Breast epithelium (tissue), 4 donors: ENCODE results near the gene SETD1A. TPM values are rescaled to one million over a fixed set of nuclear protein-coding genes. Genes with fewer than 3 reads are reported as not detected.

Experiments
- DNase-seq, 2 donors: peaks; one replicate each; pipeline ENCODE4 v3.0.0-alpha.2; 2019; ENCODE audit warnings: low spot score in 2 of 2
- H3K27ac ChIP-seq, 2 donors: fragments of 200-600 bp; sonication (generic) in 1 of 2; one replicate each; pipeline ENCODE4 v1.5.1; 2016 to 2019; ENCODE audit warnings: mild to moderate bottlenecking in 1 of 2
- H3K27me3 ChIP-seq, 2 donors: fragments of 200-600 bp; sonication (generic) in 1 of 2; one replicate each; pipeline versions ENCODE4 v1.5.1 to v1.6.0; 2017 to 2019; ENCODE audit warnings: control low read depth in 1 of 2, mild to moderate bottlenecking in 1 of 2
- H3K36me3 ChIP-seq: fragments of 200-600 bp; one replicate; pipeline ENCODE4 v1.5.1; 2019
- H3K4me1 ChIP-seq, 2 donors: fragments of 200-600 bp; sonication (generic); one replicate each; pipeline ENCODE4 v1.5.1; 2016 to 2019; ENCODE audit warnings: control low read depth in 1 of 2
- H3K4me3 ChIP-seq, 3 donors: fragments of 200-600 bp; sonication (generic); 1 replicate in 2 of 3; 2 replicates in 1 of 3; pipeline ENCODE4 v1.5.1; 2016 to 2019; ENCODE audit warnings: mild to moderate bottlenecking in 3 of 3, moderate library complexity in 2 of 3
- H3K9me3 ChIP-seq, 2 donors: fragments of 200-600 bp; sonication (generic) in 1 of 2; one replicate each; pipeline ENCODE4 v1.5.1; 2016 to 2019; ENCODE audit warnings: control low read depth in 1 of 2
- POLR2A ChIP-seq: fragments of 450-650 bp; IDR thresholded peaks from one replicate; pipeline ENCODE4 v1.6.1; 2016; ENCODE audit warnings: antibody characterized with exemption, mild to moderate bottlenecking, moderate library complexity
- POLR2AphosphoS5 ChIP-seq, 3 donors: sonication (generic); formaldehyde crosslinking; IDR thresholded peaks; one replicate each; pipeline ENCODE4 v1.6.1; 2017; ENCODE audit warnings: antibody characterized with exemption in 3 of 3
- intact Hi-C: fragments of 100-400 bp; cut with DNase I; formaldehyde crosslinking; loops from one replicate; pipeline ENCODE4 v1.15.1; 2023; ENCODE audit warnings: low total_unique reads
- total RNA-seq, 3 donors: library from RNA; depleted of rRNA; stranded (reverse); fragments of >200 nt; gene quantifications; one replicate each; pipeline ENCODE4 v1.1.0, GENCODE V29; 2016
- TF ChIP-seq, protein P1 (sequence below), 3 donors: fragments of 450-650 bp; IDR thresholded peaks; one replicate each; pipeline ENCODE4 v1.5.1; 2016 to 2017; ENCODE audit warnings: antibody characterized with exemption in 3 of 3, mild to moderate bottlenecking in 3 of 3, moderate library complexity in 3 of 3

Gene SETD1A
- total RNA-seq, 3 donors from 2014 or later = 4.8 to 5.6 (median 5.1) TPM

DNA sequence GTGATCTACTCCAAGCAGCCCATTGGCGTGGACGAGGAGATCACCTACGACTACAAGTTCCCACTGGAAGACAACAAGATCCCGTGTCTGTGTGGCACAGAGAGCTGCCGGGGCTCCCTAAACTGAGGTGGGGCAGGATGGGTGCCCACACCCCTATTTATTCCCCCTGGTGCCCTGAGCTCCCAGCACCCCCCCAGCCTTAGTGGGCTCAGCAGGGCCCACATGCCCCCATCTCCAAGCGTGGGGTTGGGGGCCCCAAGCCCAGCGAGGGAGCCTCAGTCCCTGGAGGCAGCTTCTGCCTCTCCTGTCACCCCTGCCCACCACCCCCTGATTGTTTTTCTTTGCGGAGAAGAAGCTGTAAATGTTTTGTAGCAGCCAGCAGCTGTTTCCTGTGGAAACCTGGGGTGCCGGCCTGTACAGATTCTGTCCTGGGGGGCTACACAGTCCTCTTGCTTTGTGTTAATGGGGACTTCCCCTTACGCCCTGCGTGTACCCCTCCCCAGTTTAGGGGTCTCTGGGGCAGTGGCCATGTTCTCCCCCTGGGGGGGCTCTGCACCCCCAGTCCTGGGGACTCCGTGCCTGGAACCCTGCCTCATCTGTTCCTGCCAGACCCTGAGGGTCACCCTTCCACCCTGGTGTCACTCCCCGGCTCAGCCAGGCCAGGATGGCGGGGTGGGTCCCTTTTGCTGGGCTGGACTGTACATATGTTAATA lies 26.5 kb downstream of the SETD1A start:
- peaks cover 16% of the 10 kb centered on the region for H3K36me3 ChIP-seq

DNA sequence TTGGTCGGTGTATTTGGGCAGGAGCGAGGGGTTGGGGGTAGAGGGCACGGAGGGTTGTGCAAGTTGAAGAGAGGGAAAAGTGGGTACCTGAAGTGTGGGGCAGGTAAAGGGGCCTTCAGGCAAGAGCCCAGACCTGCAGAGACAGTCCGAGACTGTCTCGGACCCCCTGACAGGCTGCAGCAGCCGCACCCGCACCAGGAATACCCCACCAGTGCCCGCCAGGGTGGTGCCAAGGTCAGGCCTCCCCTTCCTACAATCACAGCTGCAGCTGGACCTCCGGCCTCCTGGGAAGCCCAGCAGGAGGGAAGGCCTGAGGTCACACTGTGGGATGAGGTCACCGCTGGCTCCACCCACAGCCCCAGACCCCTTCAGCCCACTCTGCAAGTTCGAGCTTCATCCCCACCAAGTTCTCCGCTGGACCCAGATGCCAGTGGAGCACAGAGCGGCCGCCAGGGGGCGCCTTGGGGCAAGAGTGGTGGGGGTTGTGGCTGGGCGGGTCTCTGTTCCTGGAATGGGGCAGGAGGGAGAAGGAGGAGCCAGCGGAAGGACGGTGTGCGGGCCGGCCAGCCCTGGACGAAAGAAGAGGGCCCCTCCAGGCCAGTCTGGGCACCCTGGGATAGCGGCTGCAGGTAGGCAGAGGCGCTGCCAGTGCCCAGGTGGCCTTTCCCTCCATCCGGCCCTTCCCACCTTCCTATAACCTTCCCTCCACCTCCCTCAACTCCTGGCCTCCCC lies 27.3 kb downstream of the SETD1A start, which contains the start of gene HSD3B7:
TSS of gene HSD3B7 (plus strand) at position 539 of the 732 bp plus-strand sequence. CDS start 452 bp downstream, outside the sequence.
- TF ChIP-seq POLR2AphosphoS5 (IDR thresholded peaks at IDR 0.05) (peak; percentile 5 to 59 (median 42)), POLR2A (no peak)
- TF ChIP-seq, protein P1, sequence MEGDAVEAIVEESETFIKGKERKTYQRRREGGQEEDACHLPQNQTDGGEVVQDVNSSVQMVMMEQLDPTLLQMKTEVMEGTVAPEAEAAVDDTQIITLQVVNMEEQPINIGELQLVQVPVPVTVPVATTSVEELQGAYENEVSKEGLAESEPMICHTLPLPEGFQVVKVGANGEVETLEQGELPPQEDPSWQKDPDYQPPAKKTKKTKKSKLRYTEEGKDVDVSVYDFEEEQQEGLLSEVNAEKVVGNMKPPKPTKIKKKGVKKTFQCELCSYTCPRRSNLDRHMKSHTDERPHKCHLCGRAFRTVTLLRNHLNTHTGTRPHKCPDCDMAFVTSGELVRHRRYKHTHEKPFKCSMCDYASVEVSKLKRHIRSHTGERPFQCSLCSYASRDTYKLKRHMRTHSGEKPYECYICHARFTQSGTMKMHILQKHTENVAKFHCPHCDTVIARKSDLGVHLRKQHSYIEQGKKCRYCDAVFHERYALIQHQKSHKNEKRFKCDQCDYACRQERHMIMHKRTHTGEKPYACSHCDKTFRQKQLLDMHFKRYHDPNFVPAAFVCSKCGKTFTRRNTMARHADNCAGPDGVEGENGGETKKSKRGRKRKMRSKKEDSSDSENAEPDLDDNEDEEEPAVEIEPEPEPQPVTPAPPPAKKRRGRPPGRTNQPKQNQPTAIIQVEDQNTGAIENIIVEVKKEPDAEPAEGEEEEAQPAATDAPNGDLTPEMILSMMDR (IDR thresholded peaks at IDR 0.05) = peak; percentile 92 to 97 (median 96)
- peak within 1 kb of the TSS; percentile 50 to 66 (median 56) for H3K4me3 ChIP-seq
- peaks cover 9% of the 10 kb centered on the region for H3K36me3 ChIP-seq
- no peaks in the 10 kb centered on the region for H3K4me1 ChIP-seq
- no peaks in the 10 kb centered on the region for H3K9me3 ChIP-seq
- H3K27me3 ChIP-seq = no peaks in the 10 kb centered on the region
- peak; percentile 77 to 90 for DNase-seq
- intact Hi-C loops = no loop called here
- peak within 1 kb of the TSS; percentile 52 to 89 for H3K27ac ChIP-seq

More for the DNA sequence above, 26.5 kb downstream of the SETD1A start:
- H3K4me1 ChIP-seq = no peaks in the 10 kb centered on the region
- H3K27ac ChIP-seq = peak overlapping the region in 1 of 2 donors; percentile 5
- H3K9me3 ChIP-seq = no peaks in the 10 kb centered on the region
- H3K27me3 ChIP-seq = no peaks in the 10 kb centered on the region
- no peak for DNase-seq
- TF ChIP-seq POLR2AphosphoS5 (IDR thresholded peaks at IDR 0.05) = no peak
- TF ChIP-seq POLR2A = no peak
- TF ChIP-seq, protein P1 (IDR thresholded peaks at IDR 0.05) = no peak
- no peak overlapping the region for H3K4me3 ChIP-seq
- intact Hi-C loops = no loop called here

DNA sequence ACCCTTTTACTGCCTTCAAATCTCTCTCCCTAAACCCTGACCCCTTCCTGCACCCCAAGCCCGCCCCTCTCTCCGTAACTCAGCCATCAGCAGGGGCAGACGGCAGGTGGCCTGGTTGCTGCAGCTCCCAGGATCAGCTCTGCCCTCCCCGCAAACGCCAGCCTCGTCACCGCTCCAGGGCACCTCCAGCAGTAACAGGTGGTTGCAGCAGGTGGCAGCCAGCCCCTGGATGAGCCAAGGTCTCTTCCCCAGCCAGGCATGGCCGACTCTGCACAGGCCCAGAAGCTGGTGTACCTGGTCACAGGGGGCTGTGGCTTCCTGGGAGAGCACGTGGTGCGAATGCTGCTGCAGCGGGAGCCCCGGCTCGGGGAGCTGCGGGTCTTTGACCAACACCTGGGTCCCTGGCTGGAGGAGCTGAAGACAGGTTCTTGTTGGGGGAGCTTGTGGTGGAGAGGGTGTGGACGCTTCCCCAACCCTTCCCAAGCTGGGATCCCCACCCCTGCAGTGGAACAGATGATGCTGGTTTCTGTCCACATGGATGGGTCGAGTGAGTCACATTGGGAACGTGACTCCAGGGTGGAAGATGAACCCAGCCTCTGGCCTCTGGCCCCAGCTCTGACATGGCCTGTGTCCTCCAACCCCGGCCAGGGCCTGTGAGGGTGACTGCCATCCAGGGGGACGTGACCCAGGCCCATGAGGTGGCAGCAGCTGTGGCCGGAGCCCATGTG lies 28.0 kb downstream of the SETD1A start:
- Histone ChIP-seq H3K27me3 (no peaks in the 10 kb centered on the region), H3K9me3 (no peaks in the 10 kb centered on the region), H3K4me1 (no peaks in the 10 kb centered on the region), H3K27ac (peak overlapping the region; percentile 52 to 89), H3K4me3 (peak overlapping the region; percentile 50 to 66 (median 56)), H3K36me3 (peaks cover 4% of the 10 kb centered on the region)
- TF ChIP-seq, protein P1 (IDR thresholded peaks at IDR 0.05) = peak in 1 of 3 donors; percentile 8
- TF ChIP-seq POLR2A = no peak
- TF ChIP-seq POLR2AphosphoS5 (IDR thresholded peaks at IDR 0.05) = peak in 1 of 3 donors; percentile 9
- intact Hi-C loops = no loop called here
- peak; percentile 70 to 88 for DNase-seq

- Histone ChIP-seq H3K27ac (peak overlapping the region in 1 of 2 donors; percentile 89), H3K27me3 (no peaks in the 10 kb centered on the region), H3K4me3 (peak overlapping the region in 2 of 3 donors; percentile 50 to 66), H3K36me3 (no peaks in the 10 kb centered on the region), H3K4me1 (no peaks in the 10 kb centered on the region), H3K9me3 (no peaks in the 10 kb centered on the region)
- no peak for DNase-seq
- intact Hi-C loops = no loop called here
- TF ChIP-seq POLR2AphosphoS5 (IDR thresholded peaks at IDR 0.05) = no peak
- no peak for TF ChIP-seq POLR2A
- TF ChIP-seq, protein P1 (IDR thresholded peaks at IDR 0.05) = no peak
Measured at GRCh38 chr16:30986129-30986991, 28.8 kb downstream of the SETD1A start.
